ENCODE data around the gene GALNT16.

DNA sequence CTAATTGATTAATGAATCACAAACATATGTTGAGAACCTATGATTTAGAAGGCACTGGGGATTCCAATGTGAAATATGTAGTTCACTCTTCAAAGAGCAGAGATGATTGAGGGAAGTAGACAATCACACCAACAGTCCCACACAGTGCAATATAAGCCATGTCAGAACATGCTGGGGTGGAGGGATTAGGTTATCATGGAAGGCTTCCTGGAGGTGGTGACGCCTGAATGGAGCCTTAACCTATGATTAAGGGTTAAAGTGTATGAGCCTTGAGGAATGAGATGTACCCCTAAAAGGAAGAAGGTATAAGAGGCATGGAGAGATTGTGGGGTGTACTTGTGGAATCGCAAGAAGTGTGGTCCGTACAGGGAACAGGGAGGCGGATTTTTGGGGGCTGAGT is 106.8 kb downstream of the GALNT16 start:
- no peak for TF ChIP-seq PAX5 (IDR thresholded peaks at IDR 0.05; ENCODE audit: insufficient read depth, low read length, severe bottlenecking)
- no peak for TF ChIP-seq SPI1 (IDR thresholded peaks at IDR 0.05; ENCODE audit: low read depth, low read length)
- no peak for TF ChIP-seq POLR2A (IDR thresholded peaks at IDR 0.05; ENCODE audit: low read depth, low read length)
- TF ChIP-seq TAF1 (IDR thresholded peaks at IDR 0.05; ENCODE audit: low read depth, low read length): no peak
- no peak for TF ChIP-seq POLR2AphosphoS5 (IDR thresholded peaks at IDR 0.05; ENCODE audit: low read depth, low read length)
- no peak for TF ChIP-seq POU2F2 (IDR thresholded peaks at IDR 0.05; ENCODE audit: low read depth, low read length)
